H1 (cell line): Measurements from ENCODE around the gene TAOK1.

ENCODE experiments used
- ASH2L ChIP-seq: fragments of 200-600, 300-600 bp; sonication (generic); IDR thresholded peaks from one replicate; pipeline ENCODE4 v1.7.1; 2017; ENCODE audit warnings: low read length
- CHD2 ChIP-seq: IDR thresholded peaks from 2 replicates; pipeline ENCODE4 v1.6.1; 2012; ENCODE audit warnings: low read length, improper control_type of control experiment
- CREB1 ChIP-seq: IDR thresholded peaks from 2 replicates; pipeline ENCODE4 v1.6.1; 2012; ENCODE audit warnings: inconsistent platforms
- EP300 ChIP-seq, 2 experiments: IDR thresholded peaks; 1 replicate in 1 of 2; 2 replicates in 1 of 2; pipeline ENCODE4 v1.6.1; 2011 to 2012; ENCODE audit warnings: low read depth in 2 of 2, low read length in 2 of 2, mild to moderate bottlenecking in 2 of 2, borderline replicate concordance in 1 of 2, inconsistent platforms in 1 of 2, moderate library complexity in 1 of 2
- EZH2 ChIP-seq: fragments of 200-600 bp; sonication (generic); IDR thresholded peaks from 2 replicates; pipeline ENCODE4 v1.7.1; 2012; ENCODE audit warnings: low read depth, mild to moderate bottlenecking, moderate library complexity, low read length, inconsistent platforms; ENCODE audit not compliant: severe bottlenecking
- JUND ChIP-seq: IDR thresholded peaks from 2 replicates; pipeline ENCODE4 v1.6.1; 2011; ENCODE audit warnings: mild to moderate bottlenecking, improper control_type of control experiment, low read length
- POLR2A ChIP-seq, 2 experiments: IDR thresholded peaks; 1 replicate in 1 of 2; 2 replicates in 1 of 2; pipeline ENCODE4 v1.6.1; 2011; ENCODE audit warnings: low read depth in 2 of 2, low read length in 2 of 2, mild to moderate bottlenecking in 2 of 2; ENCODE audit errors: control extremely low read depth in 1 of 2
- POLR2AphosphoS5 ChIP-seq: IDR thresholded peaks from 2 replicates; pipeline ENCODE4 v1.6.1; 2011; ENCODE audit warnings: low read depth, low read length
- RNF2 ChIP-seq: fragments of 200-900, 300-1000 bp; sonication (generic); IDR thresholded peaks from 2 replicates; pipeline ENCODE4 v1.7.1; 2016; ENCODE audit warnings: borderline replicate concordance, low read depth, mild to moderate bottlenecking, antibody characterized with exemption, low read length; ENCODE audit not compliant: poor library complexity, severe bottlenecking; ENCODE audit errors: missing control alignments
- SUZ12 ChIP-seq: fragments of 200-600 bp; sonication (generic); IDR thresholded peaks from 2 replicates; pipeline ENCODE4 v1.6.1; 2012; ENCODE audit warnings: mild to moderate bottlenecking, inconsistent platforms, low read length, moderate library complexity, mixed read lengths
- TEAD4 ChIP-seq: IDR thresholded peaks from 2 replicates; pipeline ENCODE4 v1.6.1; 2012; ENCODE audit warnings: low read depth, low read length, inconsistent platforms, mixed read lengths
- TF ChIP-seq, protein P1 (sequence below), 3 experiments: IDR thresholded peaks; 1 replicate in 2 of 3; 2 replicates in 1 of 3; pipeline versions ENCODE4 v1.5.1 to v1.6.1; 2011; ENCODE audit warnings: low read length in 3 of 3, mild to moderate bottlenecking in 3 of 3, inconsistent platforms in 2 of 3, low read depth in 1 of 3, moderate library complexity in 1 of 3; ENCODE audit not compliant: insufficient read depth in 1 of 3; ENCODE audit errors: control extremely low read depth in 1 of 3
- TF ChIP-seq, protein P2 (sequence below): IDR thresholded peaks from 2 replicates; pipeline ENCODE4 v1.6.1; 2012; ENCODE audit warnings: low read length, inconsistent platforms
- TF ChIP-seq, protein P3 (sequence below): IDR thresholded peaks from 2 replicates; pipeline ENCODE4 v1.6.1; 2011; ENCODE audit warnings: low read length, improper control_type of control experiment

DNA sequence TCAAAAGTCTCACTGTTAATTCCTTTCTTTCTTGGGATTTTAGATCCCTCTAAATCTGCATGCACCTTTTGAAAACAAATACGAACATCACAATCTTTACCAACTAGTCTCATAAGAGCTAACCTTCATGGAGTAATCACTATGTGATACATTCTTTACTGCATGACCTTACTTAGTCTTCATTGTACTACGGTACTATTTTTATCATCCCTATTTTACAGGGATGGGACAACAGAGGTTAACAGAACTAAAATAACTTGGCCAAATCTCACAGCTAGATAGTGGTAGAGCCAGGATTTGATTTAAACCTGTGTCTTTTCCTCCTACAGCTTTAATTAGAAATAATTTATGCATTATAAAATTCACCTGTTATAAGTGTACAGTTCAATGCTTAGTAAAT is 32.9 kb upstream of the TAOK1 start:
- TF ChIP-seq, protein P1, sequence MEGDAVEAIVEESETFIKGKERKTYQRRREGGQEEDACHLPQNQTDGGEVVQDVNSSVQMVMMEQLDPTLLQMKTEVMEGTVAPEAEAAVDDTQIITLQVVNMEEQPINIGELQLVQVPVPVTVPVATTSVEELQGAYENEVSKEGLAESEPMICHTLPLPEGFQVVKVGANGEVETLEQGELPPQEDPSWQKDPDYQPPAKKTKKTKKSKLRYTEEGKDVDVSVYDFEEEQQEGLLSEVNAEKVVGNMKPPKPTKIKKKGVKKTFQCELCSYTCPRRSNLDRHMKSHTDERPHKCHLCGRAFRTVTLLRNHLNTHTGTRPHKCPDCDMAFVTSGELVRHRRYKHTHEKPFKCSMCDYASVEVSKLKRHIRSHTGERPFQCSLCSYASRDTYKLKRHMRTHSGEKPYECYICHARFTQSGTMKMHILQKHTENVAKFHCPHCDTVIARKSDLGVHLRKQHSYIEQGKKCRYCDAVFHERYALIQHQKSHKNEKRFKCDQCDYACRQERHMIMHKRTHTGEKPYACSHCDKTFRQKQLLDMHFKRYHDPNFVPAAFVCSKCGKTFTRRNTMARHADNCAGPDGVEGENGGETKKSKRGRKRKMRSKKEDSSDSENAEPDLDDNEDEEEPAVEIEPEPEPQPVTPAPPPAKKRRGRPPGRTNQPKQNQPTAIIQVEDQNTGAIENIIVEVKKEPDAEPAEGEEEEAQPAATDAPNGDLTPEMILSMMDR (IDR thresholded peaks at IDR 0.05; ENCODE audit: control extremely low read depth in 1 of 3, insufficient read depth in 1 of 3, low read depth in 1 of 3, low read length in 3 of 3): no peak
- TF ChIP-seq RNF2 (no peak), CHD2 (no peak), EZH2 (no peak), TEAD4 (no peak), POLR2AphosphoS5 (no peak), CREB1 (no peak), JUND (no peak), POLR2A (IDR thresholded peaks at IDR 0.05; ENCODE audit: control extremely low read depth in 1 of 2, low read depth in 2 of 2, low read length in 2 of 2) (no peak), SUZ12 (no peak), EP300 (IDR thresholded peaks at IDR 0.05; ENCODE audit: borderline replicate concordance in 1 of 2, low read depth in 2 of 2, low read length in 2 of 2) (no peak), ASH2L (no peak)
- TF ChIP-seq, protein P2, sequence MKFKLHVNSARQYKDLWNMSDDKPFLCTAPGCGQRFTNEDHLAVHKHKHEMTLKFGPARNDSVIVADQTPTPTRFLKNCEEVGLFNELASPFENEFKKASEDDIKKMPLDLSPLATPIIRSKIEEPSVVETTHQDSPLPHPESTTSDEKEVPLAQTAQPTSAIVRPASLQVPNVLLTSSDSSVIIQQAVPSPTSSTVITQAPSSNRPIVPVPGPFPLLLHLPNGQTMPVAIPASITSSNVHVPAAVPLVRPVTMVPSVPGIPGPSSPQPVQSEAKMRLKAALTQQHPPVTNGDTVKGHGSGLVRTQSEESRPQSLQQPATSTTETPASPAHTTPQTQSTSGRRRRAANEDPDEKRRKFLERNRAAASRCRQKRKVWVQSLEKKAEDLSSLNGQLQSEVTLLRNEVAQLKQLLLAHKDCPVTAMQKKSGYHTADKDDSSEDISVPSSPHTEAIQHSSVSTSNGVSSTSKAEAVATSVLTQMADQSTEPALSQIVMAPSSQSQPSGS: no peak
- TF ChIP-seq, protein P3, sequence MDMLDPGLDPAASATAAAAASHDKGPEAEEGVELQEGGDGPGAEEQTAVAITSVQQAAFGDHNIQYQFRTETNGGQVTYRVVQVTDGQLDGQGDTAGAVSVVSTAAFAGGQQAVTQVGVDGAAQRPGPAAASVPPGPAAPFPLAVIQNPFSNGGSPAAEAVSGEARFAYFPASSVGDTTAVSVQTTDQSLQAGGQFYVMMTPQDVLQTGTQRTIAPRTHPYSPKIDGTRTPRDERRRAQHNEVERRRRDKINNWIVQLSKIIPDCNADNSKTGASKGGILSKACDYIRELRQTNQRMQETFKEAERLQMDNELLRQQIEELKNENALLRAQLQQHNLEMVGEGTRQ: no peak
